DMS114 treated with DMSO at 0.1 percent for 48 hours (cell line): ENCODE measurements around the gene SLC9A2.

ENCODE experiments used
- DNase-seq: peaks from one replicate; lab custom pipeline; 2025; ENCODE audit not compliant: unreplicated experiment; lab: John Stamatoyannopoulos, UW

Gene SLC9A2

DNA sequence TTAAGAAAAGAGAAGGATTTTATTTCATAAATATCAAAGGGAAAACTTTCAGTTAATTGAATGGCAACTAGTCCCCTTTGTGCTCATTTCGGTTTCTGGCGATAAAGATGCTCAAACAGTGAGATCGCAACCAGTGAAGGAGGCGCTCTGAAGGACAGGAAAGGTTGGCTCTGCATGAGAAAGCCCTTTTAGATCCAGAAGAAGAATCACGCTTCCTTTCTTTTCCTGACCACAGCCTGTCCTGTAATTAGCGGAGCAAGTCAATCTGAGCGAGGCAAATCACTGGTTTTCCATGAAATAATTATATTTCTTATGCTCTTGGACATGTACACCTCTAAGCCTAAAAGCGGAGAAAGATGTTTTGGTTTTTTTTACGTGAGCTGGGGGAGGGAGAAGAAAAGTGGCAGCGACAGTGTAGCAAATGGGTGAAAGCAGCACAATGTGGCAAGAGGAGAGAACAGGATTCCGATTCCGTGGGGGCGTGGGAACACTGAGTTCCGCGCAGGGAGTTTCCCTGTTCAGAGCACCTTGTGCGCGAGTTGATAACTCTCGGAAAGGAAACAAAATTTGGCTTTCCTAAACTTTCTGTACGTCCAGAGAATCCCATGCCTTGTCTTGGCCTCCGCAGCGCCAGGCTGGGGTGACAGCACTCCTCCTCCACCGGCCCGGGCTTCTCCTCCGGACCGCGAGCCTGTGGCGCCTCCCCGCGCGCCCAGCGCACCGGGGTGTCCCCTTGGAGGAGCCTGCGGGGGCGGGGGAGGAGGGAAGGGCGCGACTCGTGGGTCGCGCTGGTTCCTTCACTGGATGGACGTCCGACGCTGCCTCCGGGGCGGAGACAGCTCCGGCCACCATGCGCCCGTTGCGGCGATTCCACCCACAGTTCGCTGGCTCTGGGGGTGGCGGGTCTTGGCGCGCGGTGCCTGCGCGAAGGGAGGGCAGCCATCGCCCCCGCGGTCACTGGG is 620 bp upstream of the SLC9A2 start:
- no peak for DNase-seq

DNA sequence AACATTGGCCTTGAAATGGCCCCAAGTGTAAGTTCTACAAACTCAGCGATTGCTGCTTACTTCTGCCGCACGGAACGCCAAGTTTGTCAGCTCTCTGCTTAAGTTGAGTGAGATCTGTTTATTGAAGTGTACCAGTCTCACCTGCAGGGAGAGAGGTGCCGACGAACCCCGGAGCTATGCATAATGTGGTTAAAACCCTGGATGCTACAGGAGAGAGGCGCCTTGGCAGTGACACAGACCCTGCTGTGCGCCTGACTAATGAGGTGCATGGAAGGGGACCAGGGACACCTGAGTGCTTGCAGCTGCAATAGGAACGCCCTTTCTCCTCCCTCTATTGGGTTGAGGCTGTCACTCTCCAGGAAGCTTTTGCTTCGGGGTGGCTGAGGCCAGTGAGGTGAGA is 979 bp downstream of the SLC9A2 start:
- no peak for DNase-seq

DNA sequence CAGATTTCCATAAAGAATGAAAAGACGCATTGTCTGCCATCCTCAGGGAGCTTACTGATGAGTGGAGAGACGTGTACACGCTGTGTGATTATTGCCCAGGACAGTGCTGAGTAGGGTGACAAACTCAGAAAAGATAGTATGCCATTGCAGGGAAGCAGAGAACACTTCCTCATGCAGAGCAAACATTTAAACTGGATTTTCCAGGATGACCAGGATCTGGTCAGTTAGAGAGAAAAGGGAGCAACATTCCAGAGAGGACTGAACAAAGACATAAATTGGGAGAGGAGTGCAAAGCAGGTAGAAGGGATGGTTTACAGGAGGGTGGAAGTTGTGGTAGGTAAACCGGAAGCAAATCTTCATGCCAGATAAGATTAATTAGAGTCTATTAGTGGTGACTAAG is 2.3 kb downstream of the SLC9A2 start:
- DNase-seq: no peak

DNA sequence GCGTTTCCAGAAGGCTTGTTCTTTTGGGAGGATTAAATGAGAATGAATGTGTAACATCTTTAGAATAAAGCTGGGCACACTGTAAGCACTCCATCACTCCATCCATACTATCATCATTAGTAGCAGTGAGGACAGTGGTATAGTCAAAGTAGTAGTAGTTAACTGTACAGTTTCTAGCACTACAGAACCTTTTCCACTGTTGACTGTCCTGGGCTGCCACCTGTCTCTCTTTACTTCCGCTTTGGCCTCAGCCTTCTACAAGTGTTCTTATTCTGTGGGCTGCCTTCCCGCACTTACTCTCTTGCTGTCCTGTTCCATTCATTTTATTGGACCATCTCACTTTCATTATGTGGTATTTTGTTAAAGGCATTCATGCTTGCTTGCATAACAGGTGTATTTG is 3.3 kb downstream of the SLC9A2 start:
- DNase-seq: no peak

DNA sequence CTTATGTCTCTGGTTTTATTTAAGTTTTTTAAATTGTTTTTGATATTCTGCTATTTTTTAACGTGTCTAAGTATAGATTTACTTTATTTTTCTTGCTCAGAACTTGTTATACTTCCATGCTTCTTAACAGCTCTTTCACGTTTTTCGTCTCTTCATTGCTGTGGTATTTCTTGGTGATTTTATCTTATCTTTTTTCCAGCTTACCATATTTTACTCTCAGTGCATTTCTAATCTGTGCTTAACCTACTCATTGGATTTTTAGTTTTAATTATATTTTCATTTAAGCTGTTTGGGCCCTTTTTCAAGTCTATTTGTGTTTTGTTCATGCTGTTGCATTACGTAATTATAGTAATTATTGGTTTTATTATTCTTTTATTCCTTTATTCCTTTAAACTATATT is 11.1 kb downstream of the SLC9A2 start:
- no peak for DNase-seq

DNA sequence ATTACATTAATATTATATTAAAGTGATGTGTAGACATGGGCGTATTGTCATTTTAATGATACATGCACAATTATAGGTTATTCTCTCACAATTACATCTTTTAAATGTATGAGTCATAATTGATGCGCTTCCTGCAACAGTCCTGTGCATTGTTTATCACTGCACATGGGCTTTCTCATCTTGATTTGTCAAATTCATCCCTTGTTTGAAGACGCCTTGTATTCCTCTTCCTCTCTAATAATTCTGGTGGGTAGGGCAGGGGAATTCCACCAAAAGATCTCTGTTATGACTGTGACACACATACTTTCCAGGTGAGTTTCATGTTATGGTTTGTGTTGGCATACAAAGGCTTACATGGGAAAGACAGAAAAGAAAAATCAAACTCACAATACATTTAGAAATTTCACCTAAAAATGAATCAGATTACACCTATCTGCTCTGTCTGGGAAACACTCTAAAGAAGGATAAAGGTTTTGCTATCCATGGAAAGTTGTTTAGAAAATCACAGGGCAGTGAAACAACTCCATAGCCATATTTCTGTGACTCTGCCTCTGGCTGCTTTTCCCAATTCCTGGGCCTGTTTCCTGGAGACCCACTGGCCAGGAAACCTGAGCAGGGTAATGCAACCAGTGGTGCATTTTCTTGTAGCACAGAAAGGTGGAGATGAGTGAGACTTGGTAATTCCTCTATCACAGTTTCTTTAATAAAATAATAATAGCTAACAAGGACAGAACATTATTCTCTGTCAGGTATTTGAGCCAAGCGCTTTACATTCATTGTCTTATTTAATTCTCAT is 13.2 kb downstream of the SLC9A2 start:
- no peak for DNase-seq

DNA sequence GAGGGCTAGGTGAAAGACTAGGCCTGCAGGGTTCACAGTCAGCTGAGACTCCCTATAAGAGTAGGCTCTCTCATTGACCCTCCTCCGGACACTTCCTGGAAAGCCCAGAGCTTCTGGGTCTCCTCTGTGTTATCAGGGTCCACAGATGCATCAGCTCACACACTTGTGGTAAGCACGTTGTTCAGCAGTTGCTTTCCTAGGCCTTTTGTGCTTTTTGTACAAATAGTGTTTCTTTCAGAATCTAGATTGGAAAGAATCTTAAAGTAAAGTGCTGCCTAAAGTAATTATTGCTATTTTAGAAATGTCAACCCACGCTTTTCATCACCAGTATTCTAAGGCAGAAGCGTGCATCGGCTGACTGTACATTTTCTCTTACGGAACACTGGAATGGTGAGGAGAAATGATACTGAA is 15.5 kb downstream of the SLC9A2 start:
- DNase-seq: no peak

DNA sequence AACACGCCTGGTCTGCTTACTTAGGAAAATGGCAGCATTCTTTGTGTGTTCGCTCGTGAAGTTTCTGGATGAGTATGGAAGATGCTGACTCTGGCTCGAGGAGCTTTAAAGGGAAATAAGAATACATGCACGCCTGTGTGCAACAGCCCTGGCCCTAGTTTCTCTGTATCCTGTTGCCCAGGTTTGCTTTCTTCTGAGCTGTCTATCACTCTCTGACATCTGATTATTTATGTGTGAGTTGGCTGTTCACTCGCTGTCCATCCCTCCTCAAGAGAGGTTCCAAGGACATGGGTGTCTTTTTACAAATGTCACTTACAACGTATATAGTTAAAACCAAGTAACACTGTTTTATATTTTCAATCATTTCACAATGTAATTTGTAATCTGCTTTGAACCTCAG is 16.0 kb downstream of the SLC9A2 start:
- no peak for DNase-seq

DNA sequence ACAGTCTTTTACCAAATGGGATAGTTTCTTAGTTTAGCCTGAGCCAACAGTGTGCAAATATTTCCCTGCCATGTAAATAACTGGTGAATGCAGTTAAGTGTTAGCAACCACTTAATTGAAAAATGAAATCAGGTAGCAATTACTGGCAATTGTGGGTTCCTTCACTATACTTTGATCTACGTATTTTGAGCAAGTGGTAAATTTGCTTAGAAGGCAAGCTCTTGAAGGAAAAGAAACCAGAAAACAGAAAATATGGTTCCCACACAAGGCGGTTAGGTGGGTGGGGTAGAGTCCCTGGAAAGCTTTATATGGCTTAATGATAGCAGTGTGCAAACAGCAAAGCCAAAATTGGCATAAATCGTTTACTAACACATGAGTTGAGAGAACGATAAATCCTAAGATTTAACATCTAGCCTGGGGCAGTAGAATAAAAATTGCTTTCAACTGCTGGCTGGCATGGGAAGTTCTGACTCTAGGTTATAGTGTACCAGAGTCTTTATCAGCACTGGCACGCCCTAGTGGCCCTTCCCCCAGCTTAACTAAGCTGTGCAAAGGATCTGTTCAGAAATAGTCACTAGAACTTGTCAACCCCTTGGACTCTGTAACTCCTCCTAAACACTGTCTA is 17.0 kb downstream of the SLC9A2 start:
- DNase-seq: no peak

DNA sequence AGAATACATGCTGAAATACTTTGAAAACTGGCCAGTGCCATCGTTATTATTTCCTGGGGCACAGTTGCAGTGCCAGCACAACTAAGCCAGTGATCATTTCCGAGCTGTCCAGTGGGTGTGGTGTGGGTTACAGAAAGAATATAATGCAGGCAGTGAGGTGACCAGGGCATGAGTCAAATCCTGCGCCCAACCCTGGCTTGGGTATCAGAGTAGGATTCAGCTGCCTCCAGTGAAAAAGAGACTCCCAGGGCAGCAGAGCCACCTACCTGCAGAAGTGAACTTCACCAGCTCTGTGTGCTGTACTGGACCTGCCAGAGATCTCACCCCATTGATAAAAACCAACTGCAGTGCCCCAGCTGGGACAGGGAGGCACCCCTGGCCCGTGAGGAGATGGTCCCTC is 18.0 kb downstream of the SLC9A2 start:
- no peak for DNase-seq

DNA sequence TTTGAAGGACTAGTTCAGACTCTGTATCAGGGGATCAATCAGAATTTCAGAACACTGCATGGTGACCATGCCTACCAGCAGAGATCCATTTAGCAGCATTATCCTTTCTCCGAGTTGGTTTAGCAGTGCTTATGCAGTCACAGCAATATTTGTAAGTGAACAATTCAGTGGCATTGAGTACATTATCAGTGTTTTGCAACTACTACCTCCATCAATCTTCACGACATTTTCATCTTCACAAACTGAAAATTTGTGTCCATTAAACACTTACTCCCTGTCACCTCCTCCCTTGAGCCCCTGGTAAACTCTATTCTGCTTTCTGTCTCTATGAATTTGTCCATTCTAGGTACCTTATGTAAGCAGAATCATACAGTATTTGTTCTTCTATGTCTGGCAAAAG is 20.1 kb downstream of the SLC9A2 start:
- DNase-seq: no peak

DNA sequence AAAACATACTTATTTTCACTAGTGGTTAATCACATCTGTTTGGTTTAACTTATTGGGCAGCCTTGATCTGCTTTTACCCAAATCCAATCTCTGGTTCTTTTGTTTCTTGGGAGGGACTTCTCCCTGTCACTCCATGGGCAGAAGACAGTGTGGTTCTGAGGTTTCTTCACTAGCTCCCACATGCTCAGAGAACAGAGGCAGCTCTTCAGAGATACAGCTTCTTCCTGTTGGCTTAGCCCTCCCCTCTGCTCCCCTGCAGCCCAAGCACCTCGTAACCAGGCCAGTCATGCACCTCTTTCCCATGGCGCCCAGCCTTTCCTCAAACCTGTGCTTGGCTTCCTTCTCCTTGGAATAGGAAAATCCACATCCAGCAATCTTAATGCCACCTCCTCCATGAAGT is 32.8 kb downstream of the SLC9A2 start:
- no peak for DNase-seq

DNA sequence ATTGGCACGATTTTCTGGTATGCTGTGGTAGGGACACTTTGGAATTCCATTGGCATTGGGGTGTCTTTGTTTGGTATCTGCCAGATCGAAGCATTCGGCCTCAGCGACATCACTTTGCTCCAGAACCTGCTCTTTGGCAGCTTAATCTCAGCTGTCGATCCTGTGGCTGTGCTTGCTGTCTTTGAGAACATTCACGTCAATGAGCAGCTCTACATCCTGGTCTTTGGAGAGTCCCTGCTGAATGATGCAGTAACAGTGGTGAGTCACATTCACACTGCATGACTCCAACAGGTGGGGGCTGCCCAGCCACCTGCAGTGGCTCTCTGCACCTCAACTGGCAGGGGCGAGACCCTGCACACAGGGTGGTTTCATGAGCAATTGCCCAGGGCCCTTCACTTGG is 38.4 kb downstream of the SLC9A2 start:
- no peak for DNase-seq

DNA sequence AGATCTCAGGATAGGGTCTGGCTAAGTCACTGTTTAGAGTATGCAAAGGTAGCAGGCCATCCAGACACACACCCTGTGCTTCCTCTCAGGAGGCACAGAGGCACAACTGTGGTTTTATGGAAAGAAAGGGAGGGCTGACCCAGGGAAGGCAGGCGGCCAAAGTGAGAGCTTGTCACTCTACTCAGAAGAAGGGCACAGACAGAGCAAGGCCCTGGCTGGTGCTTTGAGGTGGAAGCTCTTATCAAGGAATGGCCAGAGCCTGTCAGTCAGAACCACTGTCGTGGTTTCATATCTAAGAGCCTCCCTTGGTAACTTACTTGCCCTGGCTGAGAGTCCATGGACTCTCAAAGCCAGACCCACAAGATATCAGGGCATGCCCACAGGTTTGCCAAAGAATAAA is 40.7 kb downstream of the SLC9A2 start:
- DNase-seq: no peak

DNA sequence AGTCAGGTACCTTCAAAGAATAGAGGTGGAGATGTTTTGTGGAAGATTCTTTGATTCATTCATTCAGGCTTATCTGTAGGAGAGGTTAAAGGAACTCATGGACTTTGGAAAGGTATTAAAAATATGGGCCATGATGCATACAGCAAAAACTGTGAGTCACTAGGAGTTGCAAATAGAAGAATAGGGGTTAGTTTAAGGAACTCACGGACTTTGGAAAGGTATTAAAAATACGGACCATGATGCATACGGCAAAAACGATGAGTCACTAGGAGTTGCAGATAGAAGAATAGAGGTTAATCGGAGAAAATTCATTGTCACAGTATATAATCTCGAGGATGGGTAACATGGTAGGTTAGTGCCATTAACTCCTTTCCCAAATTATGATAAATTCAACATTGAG is 41.2 kb downstream of the SLC9A2 start:
- no peak for DNase-seq

DNA sequence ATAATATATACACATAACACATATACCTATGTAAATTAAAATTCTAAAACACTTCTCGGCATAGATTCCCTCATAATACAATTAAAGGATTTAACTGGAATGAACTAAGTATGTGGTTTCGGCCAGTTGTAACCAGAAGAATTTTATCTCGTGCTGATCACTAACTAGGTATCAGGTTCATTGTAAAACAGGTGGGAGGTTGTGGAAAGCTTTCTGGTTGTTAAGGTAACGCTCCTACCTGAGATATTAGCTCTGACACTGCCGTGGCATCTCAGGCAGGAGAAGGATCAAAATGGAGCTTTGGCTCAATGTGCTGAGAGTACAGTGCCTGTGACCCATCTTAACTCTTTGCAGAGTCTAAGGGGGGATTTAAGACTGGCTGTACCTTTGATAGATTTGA is 42.5 kb downstream of the SLC9A2 start:
- no peak for DNase-seq

DNA sequence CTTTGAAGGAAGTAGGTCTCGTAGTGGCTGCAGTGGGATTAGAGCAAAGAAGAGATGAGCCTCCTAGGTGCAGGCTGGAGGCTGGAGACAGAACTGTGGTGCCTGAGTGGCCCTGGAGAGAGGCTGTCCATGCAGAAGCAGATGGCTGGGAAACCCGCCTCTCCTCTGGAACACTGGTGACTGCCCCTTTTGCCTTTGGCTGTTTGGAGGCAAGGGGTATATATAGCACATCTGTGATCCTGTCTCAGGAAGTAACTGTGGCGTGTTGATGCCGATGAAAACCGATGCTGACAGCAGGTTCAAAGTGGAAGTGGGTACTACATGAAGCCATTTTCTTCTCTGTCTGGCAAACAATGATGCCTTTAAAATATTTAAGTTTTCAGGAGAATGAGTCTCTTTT is 43.5 kb downstream of the SLC9A2 start:
- no peak for DNase-seq

DNA sequence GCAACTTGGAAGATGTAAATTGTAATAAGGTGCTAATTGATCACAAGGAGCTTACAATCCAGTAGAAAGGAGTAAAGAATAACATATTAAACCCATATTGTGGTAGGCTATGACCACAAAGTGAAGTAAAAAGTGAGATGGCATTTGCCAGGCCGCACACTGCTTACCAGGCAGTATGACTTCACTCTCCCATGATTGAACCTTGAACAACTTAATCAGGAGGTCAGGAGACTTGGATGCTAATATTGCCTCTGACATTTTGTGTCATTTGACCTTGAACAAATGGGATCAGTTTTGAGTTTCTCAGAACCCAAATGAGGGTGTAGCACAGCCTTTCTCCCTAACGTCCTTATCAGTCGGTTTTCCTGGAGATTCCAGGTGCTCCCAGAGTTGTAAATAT is 44.0 kb downstream of the SLC9A2 start:
- DNase-seq: no peak

DNA sequence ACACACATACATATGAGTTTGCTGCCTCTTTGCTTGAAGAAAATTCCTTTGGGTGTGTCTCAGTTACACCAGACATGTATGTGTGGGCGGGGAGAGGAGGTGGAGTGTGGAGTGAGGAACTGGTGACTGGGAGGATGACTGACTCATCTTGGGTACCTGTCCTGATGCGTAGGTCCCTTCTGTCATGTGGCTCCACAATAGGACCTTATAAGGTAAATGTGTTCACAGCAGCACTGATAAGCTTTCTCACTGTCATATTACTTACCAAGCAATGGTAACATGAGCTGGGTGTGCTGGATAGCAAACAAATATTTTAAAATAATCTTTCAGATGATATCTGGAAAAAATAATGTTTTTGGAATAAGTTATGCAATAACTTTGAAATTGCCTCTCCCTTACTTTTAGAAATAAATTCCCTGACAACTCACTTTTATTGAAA is 45.1 kb downstream of the SLC9A2 start:
- DNase-seq: no peak

DNA sequence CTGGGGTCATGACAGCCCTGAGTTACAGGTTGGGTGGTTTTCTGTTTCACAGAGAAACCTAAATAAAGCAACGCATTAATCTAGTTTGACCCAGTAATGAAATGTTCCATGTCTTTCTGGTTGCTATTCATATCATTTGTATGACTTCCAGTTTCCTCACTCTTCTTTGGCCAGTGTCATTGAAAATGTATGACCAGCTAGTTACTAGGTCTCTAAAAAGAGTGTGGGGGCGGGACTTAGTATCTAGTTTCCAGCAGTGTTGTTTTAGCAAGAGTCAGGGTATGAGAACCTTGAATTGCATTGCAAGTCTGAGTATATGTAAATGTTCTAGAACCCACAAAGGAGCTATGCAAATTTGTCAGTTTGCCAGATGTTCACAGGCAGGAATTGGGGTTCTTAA is 47.7 kb downstream of the SLC9A2 start:
- DNase-seq: no peak

DNA sequence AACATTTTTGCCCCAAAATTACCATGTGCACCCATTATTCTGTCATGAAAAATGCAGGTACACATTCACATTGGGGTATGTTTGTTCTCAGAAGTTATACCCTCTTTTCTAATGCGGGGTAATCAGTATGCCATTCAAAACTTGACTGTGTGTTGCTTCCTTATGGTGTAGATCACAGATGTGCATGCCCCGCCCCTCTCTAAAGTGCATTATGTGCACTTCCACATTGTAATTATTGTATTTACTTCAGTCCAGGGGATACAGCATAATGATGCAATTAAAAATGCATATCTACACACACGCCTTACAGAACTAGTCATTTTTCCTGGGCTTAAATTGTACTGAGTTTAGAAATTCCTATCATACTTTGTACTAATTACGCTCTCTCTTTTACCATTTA is 48.8 kb downstream of the SLC9A2 start:
- DNase-seq: no peak

DNA sequence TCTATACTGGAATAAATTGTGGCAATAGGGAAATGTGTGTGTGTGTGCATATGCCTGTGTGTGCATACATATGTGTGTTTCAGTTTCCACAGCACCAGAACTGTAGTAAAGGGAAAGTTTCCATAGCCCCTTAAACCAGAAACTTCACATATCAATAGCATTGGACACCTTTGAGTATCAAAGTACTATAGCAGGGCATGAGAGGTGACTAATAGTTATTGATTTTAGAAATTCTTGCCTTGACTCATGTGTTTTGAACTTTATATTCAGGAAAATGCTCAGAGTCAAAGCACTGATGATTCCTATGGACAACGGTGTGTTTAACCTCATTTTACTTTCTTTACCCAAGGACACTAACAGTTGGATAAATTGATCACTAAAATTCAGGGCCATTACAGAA is 50.0 kb downstream of the SLC9A2 start:
- DNase-seq: no peak
